ENCODE measurements around the gene KIF26A.

DNA sequence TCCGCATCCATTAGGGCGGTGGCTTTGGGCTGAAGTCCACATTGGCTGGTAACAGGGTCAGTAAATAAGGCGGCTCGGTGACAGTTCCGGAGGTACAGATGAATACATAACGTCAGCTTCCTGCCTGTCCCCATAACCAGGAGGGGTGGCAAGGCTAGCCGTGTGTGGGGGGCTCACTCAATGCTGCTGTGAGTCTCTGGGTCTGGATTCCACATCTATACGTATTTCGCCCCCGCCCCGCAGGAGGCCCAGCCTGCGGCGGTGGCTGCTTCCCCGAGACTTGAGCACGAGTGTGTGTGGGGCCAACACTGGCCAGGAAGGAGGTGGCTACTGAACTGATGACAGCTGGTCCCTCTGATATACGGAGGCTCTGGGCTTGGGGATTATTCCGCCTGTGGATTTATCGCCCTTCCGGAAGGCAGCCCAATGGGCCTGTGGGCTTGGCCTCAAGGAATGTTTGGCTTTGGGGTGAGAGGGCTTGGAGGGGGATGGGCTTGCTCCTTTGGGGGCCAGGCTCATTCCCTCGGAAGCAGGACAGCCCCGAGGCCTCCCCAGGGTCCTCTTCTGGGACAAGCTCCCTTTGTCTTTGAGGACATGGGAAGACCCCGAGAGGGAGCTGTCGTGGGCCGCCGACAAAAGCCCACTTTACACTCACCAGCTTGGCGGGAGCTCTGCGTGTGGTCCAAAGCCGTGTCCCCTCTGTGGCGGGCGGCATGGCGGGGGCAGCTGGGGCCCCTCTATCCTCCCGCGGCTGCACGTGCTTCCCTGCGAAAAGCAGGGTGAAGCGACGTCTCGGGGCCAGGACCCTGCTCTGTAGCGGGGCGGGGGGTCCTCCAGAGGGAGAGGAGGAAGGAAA lies 82.1 kb downstream of the KIF26A start:
- TF ChIP-seq, protein P1, sequence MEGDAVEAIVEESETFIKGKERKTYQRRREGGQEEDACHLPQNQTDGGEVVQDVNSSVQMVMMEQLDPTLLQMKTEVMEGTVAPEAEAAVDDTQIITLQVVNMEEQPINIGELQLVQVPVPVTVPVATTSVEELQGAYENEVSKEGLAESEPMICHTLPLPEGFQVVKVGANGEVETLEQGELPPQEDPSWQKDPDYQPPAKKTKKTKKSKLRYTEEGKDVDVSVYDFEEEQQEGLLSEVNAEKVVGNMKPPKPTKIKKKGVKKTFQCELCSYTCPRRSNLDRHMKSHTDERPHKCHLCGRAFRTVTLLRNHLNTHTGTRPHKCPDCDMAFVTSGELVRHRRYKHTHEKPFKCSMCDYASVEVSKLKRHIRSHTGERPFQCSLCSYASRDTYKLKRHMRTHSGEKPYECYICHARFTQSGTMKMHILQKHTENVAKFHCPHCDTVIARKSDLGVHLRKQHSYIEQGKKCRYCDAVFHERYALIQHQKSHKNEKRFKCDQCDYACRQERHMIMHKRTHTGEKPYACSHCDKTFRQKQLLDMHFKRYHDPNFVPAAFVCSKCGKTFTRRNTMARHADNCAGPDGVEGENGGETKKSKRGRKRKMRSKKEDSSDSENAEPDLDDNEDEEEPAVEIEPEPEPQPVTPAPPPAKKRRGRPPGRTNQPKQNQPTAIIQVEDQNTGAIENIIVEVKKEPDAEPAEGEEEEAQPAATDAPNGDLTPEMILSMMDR (IDR thresholded peaks at IDR 0.05): no peak
- no peak for TF ChIP-seq POLR2A (IDR thresholded peaks at IDR 0.05)

Data from lower leg skin (tissue), 3 donors.